Right renal cortex interstitium (tissue), 3 donors: Measurements from ENCODE around the gene MTMR1. TPM values are rescaled to one million over a fixed set of nuclear protein-coding genes. Genes with fewer than 3 reads are reported as not detected.

Experiments used
- DNase-seq, 3 donors: peaks; one replicate each; pipeline ENCODE4 v3.0.0-alpha.2; 2013; ENCODE audit warnings: low read depth in 3 of 3, low spot score in 2 of 3
- polyA plus RNA-seq, 3 donors: library from polyadenylated mRNA; unstranded; fragments of 120-200 nt; gene quantifications; one replicate each; pipeline ENCODE4 v1.2.1, GENCODE V29; 2013; ENCODE audit not compliant: insufficient read length in 3 of 3

The MTMR1 gene
- 10 to 100 TPM; 24.7 to 27.0 (median 26.4) TPM for polyA plus RNA-seq

GRCh38 chrX:150692831-150693724 is at the start of gene MTMR1:
Gene MTMR1 (plus strand): TSS chrX:150693396. CDS start chrX:150693531, 135 bp downstream.
- no peak for DNase-seq

DNA sequence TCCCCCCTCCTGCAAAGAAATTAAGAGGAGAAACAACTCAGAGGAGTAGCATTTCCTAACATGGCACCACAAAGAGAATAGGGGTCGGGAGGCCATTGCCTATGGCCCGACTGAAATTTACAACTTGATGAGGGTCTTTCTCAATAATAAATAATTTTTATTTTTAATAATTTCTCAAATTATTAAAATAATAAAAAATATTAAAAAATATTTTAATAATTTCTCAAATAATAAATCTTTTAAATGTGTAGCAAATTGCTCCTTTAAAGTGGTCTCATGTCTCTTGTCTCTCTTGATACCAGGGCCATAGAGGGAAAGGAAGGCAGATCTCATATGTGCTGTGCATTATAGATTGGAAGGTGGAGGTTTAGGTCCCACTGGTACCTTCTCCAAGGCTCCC is 49.2 kb upstream of the MTMR1 start:
- no peak for DNase-seq

GRCh38 chrX:150644422-150644821 is 48.8 kb upstream of the MTMR1 start:
- DNase-seq = no peak

DNA sequence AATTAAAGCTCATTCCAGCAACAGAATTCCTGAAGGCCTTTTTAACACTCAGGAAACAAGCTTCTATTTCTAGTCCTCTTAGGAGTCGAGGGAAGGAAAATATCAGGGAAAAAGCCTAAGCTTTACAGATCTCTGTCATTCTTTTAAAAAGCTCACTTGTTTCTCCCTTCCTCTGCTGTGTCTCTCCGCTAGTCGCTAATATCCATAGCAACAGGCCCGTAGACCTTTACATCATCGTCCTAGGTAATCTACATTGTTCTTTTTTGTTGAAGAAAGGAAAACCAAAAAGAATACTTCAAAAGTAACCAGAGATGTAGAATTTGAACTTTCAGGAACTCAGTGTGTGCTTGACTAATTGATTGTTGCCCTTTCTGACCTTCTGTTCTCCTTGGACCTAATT is 45.9 kb upstream of the MTMR1 start:
- DNase-seq = no peak

DNA sequence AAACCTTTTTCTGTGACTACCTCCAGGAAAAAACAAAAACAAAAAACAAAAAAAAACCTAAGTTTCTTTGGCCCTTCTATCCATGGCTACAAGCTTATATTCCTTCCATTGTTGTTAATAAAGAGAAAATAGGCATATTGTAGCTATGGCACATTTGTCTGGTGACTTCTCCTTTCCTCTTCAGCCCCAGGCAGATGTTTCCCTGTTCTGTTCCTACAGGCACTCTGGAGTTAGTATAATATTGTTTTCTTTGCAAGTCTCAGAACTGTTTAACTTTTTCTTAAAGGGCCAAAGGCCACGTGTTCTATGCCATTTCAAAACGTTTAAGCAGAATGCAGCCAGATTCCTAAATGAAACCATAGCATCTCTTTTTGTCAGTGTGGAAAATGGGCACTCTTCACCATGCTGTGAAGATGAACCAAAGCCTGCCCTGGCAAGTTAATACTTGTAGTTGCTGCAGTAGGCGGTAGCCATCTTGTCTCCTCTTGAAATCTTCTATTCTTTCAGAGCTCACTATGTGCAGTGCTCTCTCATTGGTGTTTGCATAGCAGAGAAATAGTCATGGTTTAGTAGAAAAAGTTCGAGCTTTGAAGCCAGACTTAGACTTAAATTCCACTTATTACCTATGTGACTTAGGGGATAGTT is 44.8 kb upstream of the MTMR1 start:
- DNase-seq = no peak

GRCh38 chrX:150649096-150649870 is 43.9 kb upstream of the MTMR1 start:
- DNase-seq = no peak

- no peak for DNase-seq
These were observed 41.3 kb upstream of the MTMR1 start for GRCh38 chrX:150651906-150652305.

GRCh38 chrX:150655788-150656187 is 37.4 kb upstream of the MTMR1 start:
- no peak for DNase-seq

DNA sequence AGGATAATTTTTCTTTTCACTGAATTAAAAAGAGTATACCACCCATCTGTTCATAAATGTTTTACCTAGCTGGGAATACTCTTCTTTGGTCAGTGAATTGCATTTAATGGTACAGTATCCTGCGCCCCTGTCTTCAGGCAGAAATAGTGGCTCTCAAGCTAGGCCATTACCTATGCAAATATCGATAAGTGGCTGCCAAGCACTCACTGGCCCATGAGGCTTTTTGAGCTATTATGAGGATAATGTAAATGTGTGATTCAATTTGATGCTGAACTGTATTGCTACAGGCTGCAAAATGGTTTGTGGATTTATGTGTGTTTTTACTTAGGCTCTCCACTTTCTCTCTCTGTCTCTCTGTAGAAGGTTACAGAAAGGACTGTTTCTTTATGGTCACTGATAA is 30.1 kb upstream of the MTMR1 start:
- no peak for DNase-seq

- DNase-seq = no peak
These were observed 28.9 kb upstream of the MTMR1 start for GRCh38 chrX:150664290-150664689.

- DNase-seq = no peak
These were observed 17.0 kb upstream of the MTMR1 start for GRCh38 chrX:150676221-150676620.

DNA sequence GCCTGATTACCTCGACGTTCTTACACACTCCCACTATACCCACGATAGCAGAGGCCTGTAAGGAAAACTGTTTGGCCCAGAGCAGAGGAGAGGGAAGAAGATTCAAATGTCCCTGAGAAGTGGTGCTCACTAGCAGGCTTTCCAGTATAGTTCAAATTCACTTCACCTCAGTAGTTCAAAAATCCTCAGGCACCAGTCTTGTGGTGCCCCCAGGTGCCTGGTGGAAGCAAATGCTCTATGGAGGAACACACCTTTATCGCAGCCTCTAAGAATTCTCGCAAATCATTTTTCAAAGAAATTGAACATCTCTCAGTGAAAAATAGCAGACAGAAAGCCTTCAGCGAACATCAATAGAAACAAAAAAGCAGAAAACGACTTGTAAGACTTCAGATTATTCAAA is 12.2 kb upstream of the MTMR1 start:
- no peak for DNase-seq

GRCh38 chrX:150683112-150683511 is 10.1 kb upstream of the MTMR1 start:
- no peak for DNase-seq

DNA sequence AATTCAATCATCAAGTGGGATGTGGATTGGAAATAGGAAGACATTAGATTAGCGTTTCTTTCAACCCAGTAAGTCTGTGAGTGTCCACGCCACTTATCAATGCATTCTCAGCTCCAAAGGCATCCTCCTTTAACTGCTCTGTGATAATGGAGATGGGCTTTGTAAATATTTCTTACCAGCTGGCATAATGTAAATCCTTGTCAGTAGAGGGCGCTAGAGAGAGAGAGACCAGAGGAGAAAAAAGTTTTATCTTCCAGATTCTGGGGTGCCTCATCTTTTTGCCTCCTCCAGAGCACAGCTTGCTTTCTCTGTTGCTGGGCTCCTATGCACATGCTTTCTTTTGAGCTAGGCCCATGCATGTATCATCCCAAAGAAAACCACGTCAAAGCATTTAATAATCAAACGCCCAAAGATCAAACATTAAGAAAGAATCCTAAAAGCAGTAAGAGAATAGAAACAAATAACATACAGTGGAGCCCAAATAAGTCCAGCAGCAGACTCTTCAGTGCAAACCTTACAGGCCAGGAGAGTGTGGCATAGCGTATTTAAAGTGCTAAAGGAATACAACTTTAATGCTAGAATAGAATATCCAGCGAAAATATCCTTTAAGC is 9.6 kb upstream of the MTMR1 start:
- DNase-seq = no peak

DNA sequence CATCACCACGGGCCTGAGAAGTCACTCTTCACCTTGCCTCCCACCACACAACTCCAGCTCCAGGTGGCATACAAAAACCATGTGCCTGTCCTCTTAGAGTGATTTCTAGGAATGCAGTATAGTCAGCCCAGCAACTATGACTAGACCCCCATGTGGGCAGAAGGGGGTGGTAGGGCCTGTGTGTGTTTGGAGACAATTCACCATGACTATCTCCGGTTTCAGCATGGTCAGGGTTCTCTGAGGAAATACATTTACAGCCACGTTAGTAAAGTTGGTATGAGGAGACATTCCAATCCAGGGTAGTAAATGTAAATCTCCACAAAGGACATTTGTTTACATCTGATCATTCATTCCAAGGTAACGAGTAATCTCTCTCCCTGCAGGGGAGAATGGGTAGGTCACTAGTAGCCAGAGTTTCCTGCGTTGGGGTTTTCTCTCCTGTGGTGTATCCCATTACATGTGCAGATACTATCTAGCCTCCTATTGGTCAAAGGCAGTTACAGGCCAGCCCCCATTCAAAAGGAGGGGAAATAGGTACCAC is 4.2 kb upstream of the MTMR1 start:
- no peak for DNase-seq

GRCh38 chrX:150690126-150690525 is 3.1 kb upstream of the MTMR1 start:
- DNase-seq = no peak

GRCh38 chrX:150692296-150692695 is 900 bp upstream of the MTMR1 start:
- DNase-seq = no peak

DNA sequence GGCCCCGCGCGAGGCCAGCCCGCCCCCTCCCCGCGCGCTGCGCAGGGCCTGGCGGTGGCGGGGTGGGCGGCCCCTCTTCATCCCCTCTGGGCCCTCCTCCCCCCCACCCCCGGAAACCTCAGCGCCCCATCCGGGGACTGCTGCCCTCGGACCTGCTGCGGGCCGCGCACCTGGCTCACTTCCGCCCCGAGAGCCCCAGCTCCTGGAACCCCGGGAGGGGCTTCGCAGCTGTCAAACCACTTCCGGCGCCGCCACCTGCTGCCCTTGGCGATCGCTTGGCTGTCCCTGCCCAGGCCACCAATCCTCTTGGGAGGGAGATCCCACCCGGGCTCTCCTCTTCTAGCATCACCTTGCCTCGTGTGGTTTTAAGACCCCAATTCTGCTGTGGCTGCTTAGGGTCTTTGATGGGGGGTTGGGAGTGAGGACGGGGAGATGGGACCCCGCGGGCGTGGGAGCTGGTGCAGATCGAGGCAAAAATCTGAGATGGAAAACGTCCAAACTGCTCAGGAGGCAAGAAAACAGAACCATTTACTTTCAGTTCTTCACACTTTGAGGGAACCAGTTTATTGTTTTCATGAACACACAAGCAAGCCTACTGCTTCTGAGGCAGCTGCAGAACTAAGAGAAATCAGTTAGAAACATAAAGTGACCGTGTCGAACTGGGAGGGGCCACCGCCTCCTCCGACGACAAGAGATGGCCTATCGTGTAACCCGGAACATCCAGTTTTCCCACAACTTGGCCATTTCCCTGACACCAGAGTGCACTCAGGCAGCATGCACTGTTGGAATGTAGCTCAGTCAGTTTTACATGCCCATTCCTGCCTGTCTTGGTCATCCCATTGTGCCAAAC is 754 bp downstream of the MTMR1 start:
- no peak for DNase-seq

- no peak for DNase-seq
These were observed 1.7 kb downstream of the MTMR1 start for GRCh38 chrX:150694738-150695410.
